ENCODE data around the gene CLIC4.

- TF ChIP-seq CTCF (IDR thresholded peaks at IDR 0.05): no peak
- no peak for TF ChIP-seq EP300 (IDR thresholded peaks at IDR 0.05)
Observed at GRCh38 chr1:24763671-24764070, 18.4 kb downstream of the CLIC4 start.

Measured in upper lobe of left lung (tissue), 4 donors.